HCT116 (cell line): ENCODE results near the gene HIBADH. TPM values are rescaled to one million over a fixed set of nuclear protein-coding genes. Genes with fewer than 3 reads are reported as not detected.

Experiments
- ATAC-seq: fragments of 200-7000 bp; cut with Tn5 transposase; 2 replicates; pipeline ENCODE4 v1.9.1; 2020; ENCODE audit warnings: mild to moderate bottlenecking, moderate library complexity
- BruUV-seq: library from RNA; stranded (reverse); fragments of 400-500 nt; replicated peaks from 2 replicates; lab custom pipeline; 2021; lab: Mats Ljungman, UMichigan
- CTCF ChIA-PET: fragments of 300-600 bp; sonication (Branson Sonifier 250); formaldehyde crosslinking; loops from one replicate; lab custom pipeline; 2021; ENCODE audit warnings: antibody characterized with exemption; lab: Charles Lee
- POLR2A ChIA-PET: fragments of 300-600, 350-600 bp; sonication (Branson Sonifier 250); formaldehyde crosslinking; loops from one replicate; lab custom pipeline; 2021; ENCODE audit warnings: antibody characterized with exemption; lab: Charles Lee
- RAD21 ChIA-PET, 2 experiments: fragments of 300-600 bp; sonication (Branson Sonifier 250); formaldehyde crosslinking; loops; one replicate each; lab custom pipeline; 2023; ENCODE audit warnings: low total read pairs in 2 of 2; ENCODE audit not compliant: uncharacterized antibody in 2 of 2, unreplicated experiment in 2 of 2, low non-redundant PET in 1 of 2; lab: Charles Lee
- DNase-seq: peaks from one replicate; pipeline ENCODE4 v3.0.0-alpha.2; 2010; ENCODE audit warnings: low read depth, low spot score
- H2AFZ ChIP-seq: fragments of 200-600 bp; shearing (Covaris generic), sonication (generic); 2 replicates; pipeline ENCODE4 v1.6.1; 2017; ENCODE audit warnings: low read depth, mixed run types, mixed read lengths, antibody characterized with exemption, low read length; ENCODE audit not compliant: poor library complexity, severe bottlenecking
- H3K27ac ChIP-seq: 2 replicates; pipeline ENCODE4 v1.5.1; 2012; ENCODE audit warnings: low read depth, low read length
- H3K27me3 ChIP-seq: fragments of 200-600 bp; sonication (generic); 2 replicates; pipeline ENCODE4 v1.6.1; 2016; ENCODE audit warnings: mixed run types, low read length, mixed read lengths; ENCODE audit not compliant: insufficient read depth
- H3K36me3 ChIP-seq, 2 experiments: fragments of 200-500 bp in 1 of 2; fragments of 200-600 bp in 1 of 2; sonication (Bioruptor generic) in 1 of 2; sonication (generic) in 1 of 2; 2 replicates each; pipeline versions ENCODE4 v1.5.1 to v1.6.1; 2014 to 2016; ENCODE audit warnings: low read length in 2 of 2, inconsistent platforms in 1 of 2, mixed read lengths in 1 of 2, mixed run types in 1 of 2; ENCODE audit not compliant: insufficient read depth in 2 of 2, control insufficient read depth in 1 of 2
- H3K4me1 ChIP-seq, 2 experiments: fragments of 200-600 bp in 1 of 2; sonication (generic) in 1 of 2; 2 replicates each; pipeline versions ENCODE4 v1.5.1 to v1.6.1; 2012 to 2017; ENCODE audit warnings: low read length in 2 of 2, inconsistent platforms in 1 of 2, mild to moderate bottlenecking in 1 of 2, mixed read lengths in 1 of 2, mixed run types in 1 of 2, moderate library complexity in 1 of 2; ENCODE audit not compliant: insufficient read depth in 2 of 2, control insufficient read depth in 1 of 2
- H3K4me2 ChIP-seq: fragments of 200-600 bp; sonication (generic); 2 replicates; pipeline ENCODE4 v1.6.1; 2017; ENCODE audit warnings: mixed run types, low read length, mixed read lengths
- H3K4me3 ChIP-seq, 2 experiments: fragments of 200-600 bp in 1 of 2; sonication (generic) in 1 of 2; replicated peaks in 1 of 2; 2 replicates each; pipeline ENCODE4 v1.5.1; 2011 to 2016; ENCODE audit warnings: low read length in 2 of 2, control low read depth in 1 of 2, low read depth in 1 of 2, mild to moderate bottlenecking in 1 of 2, mixed read lengths in 1 of 2, mixed run types in 1 of 2
- H3K79me2 ChIP-seq: fragments of 200-600 bp; sonication (generic); 2 replicates; pipeline ENCODE4 v1.6.1; 2017; ENCODE audit warnings: mild to moderate bottlenecking, mixed run types, low read length, moderate library complexity, mixed read lengths; ENCODE audit not compliant: insufficient read depth
- H3K9ac ChIP-seq: fragments of 200-600 bp; sonication (generic); 2 replicates; pipeline ENCODE4 v1.6.1; 2016; ENCODE audit warnings: low read length, mixed read lengths
- H3K9me2 ChIP-seq: fragments of 200-600 bp; sonication (generic), shearing (Covaris generic); 2 replicates; pipeline ENCODE4 v1.6.1; 2017; ENCODE audit warnings: mixed run types, mild to moderate bottlenecking, moderate library complexity; ENCODE audit not compliant: insufficient read depth
- H3K9me3 ChIP-seq, 2 experiments: fragments of 200-500 bp in 1 of 2; fragments of 200-600 bp in 1 of 2; sonication (Bioruptor generic) in 1 of 2; sonication (generic) in 1 of 2; 2 replicates each; pipeline ENCODE4 v1.6.1; 2014 to 2017; ENCODE audit warnings: low read length in 2 of 2, mixed read lengths in 2 of 2, inconsistent platforms in 1 of 2, low read depth in 1 of 2, mild to moderate bottlenecking in 1 of 2, mixed run types in 1 of 2, moderate library complexity in 1 of 2; ENCODE audit not compliant: control insufficient read depth in 1 of 2, insufficient read depth in 1 of 2
- H4K20me1 ChIP-seq: fragments of 200-600 bp; sonication (generic), shearing (Covaris generic); 2 replicates; pipeline ENCODE4 v1.6.1; 2017; ENCODE audit warnings: mixed run types, mild to moderate bottlenecking, moderate library complexity; ENCODE audit not compliant: insufficient read depth
- ATF3 ChIP-seq: IDR thresholded peaks from 2 replicates; pipeline ENCODE4 v1.6.1; 2012
- CEBPB ChIP-seq: IDR thresholded peaks from 2 replicates; pipeline ENCODE4 v1.6.1; 2012; ENCODE audit warnings: low read depth
- EGR1 ChIP-seq: IDR thresholded peaks from 2 replicates; pipeline ENCODE4 v1.6.1; 2012; ENCODE audit warnings: low read depth
- EZH2 ChIP-seq: fragments of 200-600 bp; sonication (generic); IDR thresholded peaks from 2 replicates; pipeline ENCODE4 v1.6.1; 2017; ENCODE audit warnings: antibody characterized with exemption, mixed run types
- POLR2AphosphoS5 ChIP-seq: IDR thresholded peaks from 2 replicates; pipeline ENCODE4 v1.6.1; 2011; ENCODE audit warnings: mild to moderate bottlenecking, low read depth, low read length, moderate library complexity
- RAD21 ChIP-seq: IDR thresholded peaks from 2 replicates; pipeline ENCODE4 v1.6.1; 2012; ENCODE audit warnings: low read depth, mild to moderate bottlenecking
- SIN3A ChIP-seq: IDR thresholded peaks from 2 replicates; pipeline ENCODE4 v1.6.1; 2012; ENCODE audit warnings: low read depth
- SRF ChIP-seq: IDR thresholded peaks from 2 replicates; pipeline ENCODE4 v1.6.1; 2012; ENCODE audit warnings: low read depth
- TCF7L2 ChIP-seq: IDR thresholded peaks from 2 replicates; pipeline ENCODE4 v1.7.0; 2011; ENCODE audit warnings: borderline replicate concordance, inconsistent platforms; ENCODE audit not compliant: insufficient read depth, insufficient read length; ENCODE audit errors: extremely low read depth
- YY1 ChIP-seq: IDR thresholded peaks from 2 replicates; pipeline ENCODE4 v1.6.1; 2011; ENCODE audit warnings: low read length, low read depth, moderate library complexity, mild to moderate bottlenecking; ENCODE audit not compliant: insufficient replicate concordance; ENCODE audit errors: extremely low read depth
- ZFX ChIP-seq: fragments of 450-650 bp; IDR thresholded peaks from 2 replicates; pipeline ENCODE4 v1.6.1; 2017
- intact Hi-C: fragments of 100-400 bp; cut with micrococcal nuclease; formaldehyde crosslinking; loops from 2 replicates; pipeline ENCODE4 v1.10.0; 2022
- total RNA-seq: library from RNA; stranded (reverse); gene quantifications from one replicate; pipeline ENCODE4 v1.2.1, GENCODE V29; 2021; ENCODE audit not compliant: unreplicated experiment

The HIBADH gene
- total RNA-seq, 1 experiment from 2014 or later, result 32.4 TPM

- H3K27ac ChIP-seq, result no peak overlapping the region
- no peaks in the 10 kb centered on the region for H3K27me3 ChIP-seq
- no peak for DNase-seq
- TF ChIP-seq ZFX, result no peak
- no peak for TF ChIP-seq RAD21
- no peak for TF ChIP-seq SRF
- no peak for TF ChIP-seq EZH2
- TF ChIP-seq EGR1, result no peak
- TF ChIP-seq SIN3A, result no peak
- no peak for TF ChIP-seq POLR2AphosphoS5
- no peak for TF ChIP-seq YY1
- TF ChIP-seq CEBPB, result no peak
- no peak for TF ChIP-seq ATF3
- no peak for TF ChIP-seq TCF7L2
- ChIA-PET RAD21 (no interaction called here), CTCF (interaction anchor here (1.4 to 3.8 kb wide), 5 partner anchors 47 to 486 kb away, joined by 4 to 38 read pairs (median 8); no protein-coding TSS in a partner anchor), POLR2A (no interaction called here)
- 0 out of 4 replicates have a peak, but pooled peaks cover 0 to 3% of the 10 kb centered on the region in 2 experiments for H3K4me1 ChIP-seq
- no peaks in the 10 kb centered on the region for H3K79me2 ChIP-seq
- no peak for ATAC-seq
- no peaks in the 10 kb centered on the region for H3K36me3 ChIP-seq
- H3K9me2 ChIP-seq, result no peaks in the 10 kb centered on the region
- intact Hi-C loops, result no loop called here
- no peak overlapping the region for H2AFZ ChIP-seq
- BruUV-seq, result no TSS peak
- H3K9me3 ChIP-seq, result no peaks in the 10 kb centered on the region
- H3K4me2 ChIP-seq, result no peak overlapping the region
- H4K20me1 ChIP-seq, result peaks cover 4% of the 10 kb centered on the region; the same call in 1 of the 2 replicates
- H3K9ac ChIP-seq, result no peak overlapping the region
- H3K4me3 ChIP-seq, result no peak overlapping the region
These were observed 55.5 kb downstream of the HIBADH start for GRCh38 chr7:27607210-27607606.
